Measurements from ENCODE around the gene KATNAL1.

Gene KATNAL1

DNA sequence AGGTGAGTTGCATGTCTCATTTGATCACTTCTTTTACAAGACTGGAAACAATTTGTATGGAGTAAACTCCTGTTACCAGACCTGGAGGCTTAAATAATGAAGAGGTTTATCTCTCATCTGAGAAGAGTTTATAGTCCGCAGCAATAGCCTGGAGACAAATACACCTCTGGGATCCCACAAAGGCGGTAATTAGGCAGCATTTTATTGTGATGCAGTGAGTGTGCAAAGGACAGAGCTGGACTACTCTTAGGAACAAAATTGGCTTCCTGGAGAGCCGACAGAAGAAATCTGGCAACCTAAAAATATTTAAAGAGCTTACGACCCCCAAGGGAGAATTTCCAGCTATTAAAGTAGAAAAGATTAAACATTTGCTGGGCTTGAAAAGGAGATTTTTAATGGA lies 11.8 kb upstream of the KATNAL1 start:
- ATAC-seq (no peak), DNase-seq (no peak)
- Mint-ChIP-seq H3K4me1 (peaks cover 7% of the 10 kb centered on the region), H3K36me3 (ENCODE audit: low read depth) (no peaks in the 10 kb centered on the region), H3K4me3 (no peak overlapping the region), H3K27me3 (no peaks in the 10 kb centered on the region), H3K27ac (no peak overlapping the region), H3K9me3 (no peaks in the 10 kb centered on the region)

DNA sequence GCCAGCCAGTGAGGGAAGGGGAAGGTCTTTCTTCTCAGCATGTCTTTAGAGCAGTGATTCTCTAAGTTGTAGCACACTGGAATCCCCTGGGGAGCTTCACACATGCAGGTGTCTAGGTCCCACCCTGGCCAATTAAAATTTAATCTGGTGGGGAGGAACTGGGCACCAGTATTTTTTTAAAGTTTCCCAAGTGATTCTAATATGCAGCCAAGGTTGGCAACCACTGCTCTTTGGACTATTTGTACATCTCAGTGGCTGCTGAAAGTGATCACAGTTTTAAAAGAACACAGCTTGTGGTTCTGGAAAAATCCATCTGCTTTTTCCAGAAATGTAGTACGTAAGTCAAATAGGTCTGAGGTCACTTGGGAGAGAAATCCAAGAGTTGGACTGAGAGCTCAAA lies 10.7 kb upstream of the KATNAL1 start:
- no peak overlapping the region for H3K4me3 Mint-ChIP-seq
- no peaks in the 10 kb centered on the region for H3K36me3 Mint-ChIP-seq (ENCODE audit: low read depth)
- H3K27me3 Mint-ChIP-seq, result no peaks in the 10 kb centered on the region
- H3K9me3 Mint-ChIP-seq, result no peaks in the 10 kb centered on the region
- DNase-seq (no peak), ATAC-seq (no peak)
- peaks cover 17% of the 10 kb centered on the region for H3K4me1 Mint-ChIP-seq
- H3K27ac Mint-ChIP-seq, result no peak overlapping the region

DNA sequence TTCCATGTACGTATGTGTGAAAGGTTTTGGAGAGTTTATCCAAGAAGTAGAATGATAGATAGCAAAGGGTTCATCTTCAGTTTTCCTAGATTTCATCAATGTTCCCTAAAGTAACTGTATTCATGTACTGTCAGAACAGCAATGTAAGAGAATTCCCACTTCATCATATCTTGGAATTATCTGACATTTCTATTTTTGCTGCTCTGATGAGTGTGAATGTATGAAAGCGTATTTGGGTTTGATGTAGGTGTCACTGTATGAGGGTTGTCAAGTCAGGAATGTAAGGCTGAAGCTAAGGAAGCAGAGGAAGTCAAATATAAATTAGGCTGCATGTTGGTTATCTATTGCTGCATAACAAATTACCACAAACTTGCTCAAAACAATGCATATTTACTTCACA lies 7.2 kb upstream of the KATNAL1 start:
- no peak overlapping the region for H3K4me3 Mint-ChIP-seq
- H3K36me3 Mint-ChIP-seq (ENCODE audit: low read depth), result no peaks in the 10 kb centered on the region
- no peaks in the 10 kb centered on the region for H3K27me3 Mint-ChIP-seq
- no peak for ATAC-seq
- DNase-seq, result no peak
- peaks cover 20% of the 10 kb centered on the region for H3K4me1 Mint-ChIP-seq
- no peak overlapping the region for H3K27ac Mint-ChIP-seq
- no peaks in the 10 kb centered on the region for H3K9me3 Mint-ChIP-seq

DNA sequence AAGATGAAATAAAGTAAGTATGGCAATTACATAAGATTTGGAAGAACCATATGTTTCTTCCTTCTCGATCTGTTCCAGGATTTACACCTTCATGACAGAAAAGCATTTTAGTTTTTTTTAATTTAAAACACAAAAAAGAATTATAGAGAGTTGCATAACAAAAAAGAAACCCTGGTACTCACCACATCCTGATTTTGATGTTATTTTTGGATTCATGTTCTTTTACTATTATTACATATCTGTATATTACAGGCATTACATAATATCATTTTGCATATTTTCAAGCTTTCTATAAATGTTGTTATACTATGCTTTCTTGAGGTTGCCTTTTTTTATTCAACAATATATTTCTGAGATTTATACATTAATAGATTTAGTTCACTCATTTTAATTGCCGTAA lies 6.7 kb upstream of the KATNAL1 start:
- no peak for ATAC-seq
- no peak for DNase-seq
- Mint-ChIP-seq H3K27ac (no peak overlapping the region), H3K27me3 (no peaks in the 10 kb centered on the region), H3K4me1 (peaks cover 22% of the 10 kb centered on the region), H3K4me3 (no peak overlapping the region), H3K36me3 (ENCODE audit: low read depth) (no peaks in the 10 kb centered on the region), H3K9me3 (no peaks in the 10 kb centered on the region)

DNA sequence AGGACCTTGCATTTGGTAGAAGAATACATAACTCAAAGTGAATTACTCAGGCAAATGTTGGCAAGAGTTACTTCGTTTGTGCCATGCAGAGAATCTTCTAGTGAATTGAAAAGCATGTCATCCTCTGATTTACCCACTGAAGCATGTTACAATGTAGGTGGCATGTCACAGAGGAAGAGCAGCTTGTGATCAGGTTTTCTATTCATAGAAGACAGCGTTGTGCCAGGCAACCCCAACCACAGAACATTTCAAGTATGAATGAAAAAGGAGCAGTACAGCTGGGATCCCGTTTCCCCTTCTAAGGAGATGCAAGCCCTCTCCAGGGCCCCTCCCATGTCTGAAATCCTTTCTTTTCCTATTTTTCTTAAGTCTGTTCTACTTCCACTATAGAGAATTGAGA lies 6.0 kb upstream of the KATNAL1 start:
- peaks cover 30% of the 10 kb centered on the region for H3K4me1 Mint-ChIP-seq
- peaks cover 2% of the 10 kb centered on the region for H3K36me3 Mint-ChIP-seq (ENCODE audit: low read depth)
- no peak overlapping the region for H3K4me3 Mint-ChIP-seq
- ATAC-seq (no peak), DNase-seq (no peak)
- H3K27me3 Mint-ChIP-seq, result no peaks in the 10 kb centered on the region
- H3K27ac Mint-ChIP-seq, result no peak overlapping the region
- no peaks in the 10 kb centered on the region for H3K9me3 Mint-ChIP-seq

DNA sequence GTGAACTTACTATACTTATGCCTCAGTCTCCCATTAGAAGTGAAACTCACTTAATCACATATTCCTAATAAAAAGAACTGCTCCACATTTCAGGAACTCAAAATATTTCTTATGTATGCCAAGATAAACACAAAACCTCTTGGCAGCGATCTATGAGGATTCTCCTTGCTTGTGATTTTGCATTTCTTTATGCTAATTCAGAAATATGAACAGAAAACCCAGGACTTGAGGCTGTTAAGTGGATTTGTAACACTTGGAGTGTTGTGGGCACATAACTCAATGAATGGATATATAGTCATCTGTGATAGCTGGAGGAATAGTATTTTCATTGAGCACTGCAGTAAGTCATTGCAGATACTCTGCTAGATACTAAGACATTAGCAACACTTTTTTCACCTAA lies 5.6 kb upstream of the KATNAL1 start:
- Mint-ChIP-seq H3K36me3 (ENCODE audit: low read depth) (peaks cover 2% of the 10 kb centered on the region), H3K27me3 (no peaks in the 10 kb centered on the region), H3K4me1 (peaks cover 32% of the 10 kb centered on the region), H3K4me3 (no peak overlapping the region), H3K9me3 (no peaks in the 10 kb centered on the region), H3K27ac (no peak overlapping the region)
- ATAC-seq (no peak), DNase-seq (no peak)

DNA sequence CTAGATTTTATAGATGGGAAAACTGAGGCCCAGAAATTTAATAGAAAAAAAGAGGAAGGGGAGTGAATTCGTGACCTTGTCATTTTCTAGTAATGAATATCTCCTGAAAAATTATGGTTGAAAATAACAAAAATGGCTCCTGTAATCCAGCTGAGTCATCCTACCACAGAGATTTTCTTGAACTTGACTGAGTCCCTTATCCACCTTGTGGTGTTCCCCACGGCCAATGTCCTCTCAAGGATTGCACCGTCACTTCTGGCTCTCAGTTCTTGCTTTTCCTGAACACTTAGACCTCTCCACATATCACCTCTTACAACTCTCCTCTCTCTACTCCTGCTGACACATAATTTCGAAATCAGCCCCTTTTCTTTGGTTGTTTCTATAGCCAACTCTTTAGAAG lies 1.2 kb upstream of the KATNAL1 start:
- no peak overlapping the region for H3K27ac Mint-ChIP-seq
- peaks cover 2% of the 10 kb centered on the region for H3K36me3 Mint-ChIP-seq (ENCODE audit: low read depth)
- no peaks in the 10 kb centered on the region for H3K9me3 Mint-ChIP-seq
- H3K4me1 Mint-ChIP-seq, result peaks cover 40% of the 10 kb centered on the region
- no peak for DNase-seq
- ATAC-seq, result no peak
- H3K27me3 Mint-ChIP-seq, result no peaks in the 10 kb centered on the region
- peak overlapping the region; percentile 83 for H3K4me3 Mint-ChIP-seq

DNA sequence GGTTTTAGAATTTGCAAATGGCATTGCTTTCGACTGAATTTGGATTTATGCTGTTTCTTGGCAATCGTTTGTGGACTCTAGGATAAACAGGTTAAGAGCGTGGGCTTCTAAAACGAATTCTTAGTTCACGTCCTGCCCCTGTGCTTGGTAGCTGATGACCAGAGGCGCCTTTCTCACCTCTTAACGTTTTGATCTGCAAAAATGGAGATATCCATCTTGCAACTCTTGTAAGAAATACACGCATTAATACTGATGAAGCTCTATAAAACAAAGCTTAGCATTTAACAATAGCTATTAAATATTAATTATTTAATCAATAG lies 580 bp upstream of the KATNAL1 start:
- no peaks in the 10 kb centered on the region for H3K27me3 Mint-ChIP-seq

DNA sequence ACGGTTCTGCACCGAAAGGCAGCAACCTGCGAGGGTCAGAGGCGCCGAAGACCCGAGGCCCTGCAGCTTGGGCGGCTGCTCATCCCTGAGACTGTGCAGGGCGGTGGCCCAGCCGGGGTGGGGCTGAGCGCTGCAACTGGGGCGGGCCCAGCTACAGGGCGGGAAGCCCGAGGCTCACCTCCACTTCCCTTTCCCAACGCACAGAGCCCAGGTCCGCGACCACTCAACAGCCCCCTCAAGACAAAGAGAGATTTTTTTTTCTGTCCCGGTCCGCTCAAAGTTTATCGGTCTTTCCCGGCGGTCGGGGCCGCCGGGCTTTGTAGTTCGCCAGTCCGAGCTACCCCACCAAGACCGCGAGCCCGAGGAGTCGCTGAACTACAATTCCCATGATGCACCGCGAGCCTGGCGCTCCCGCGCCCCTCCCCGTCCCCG lies 573 bp downstream of the KATNAL1 start:
- H3K4me1 Mint-ChIP-seq, result peaks cover 34% of the 10 kb centered on the region

More for the DNA sequence above, 580 bp upstream of the KATNAL1 start:
- Mint-ChIP-seq H3K36me3 (ENCODE audit: low read depth) (peaks cover 2% of the 10 kb centered on the region), H3K4me3 (peak overlapping the region; percentile 83), H3K27ac (no peak overlapping the region), H3K9me3 (no peaks in the 10 kb centered on the region), H3K4me1 (peaks cover 34% of the 10 kb centered on the region)
- no peak for ATAC-seq
- DNase-seq, result no peak

DNA sequence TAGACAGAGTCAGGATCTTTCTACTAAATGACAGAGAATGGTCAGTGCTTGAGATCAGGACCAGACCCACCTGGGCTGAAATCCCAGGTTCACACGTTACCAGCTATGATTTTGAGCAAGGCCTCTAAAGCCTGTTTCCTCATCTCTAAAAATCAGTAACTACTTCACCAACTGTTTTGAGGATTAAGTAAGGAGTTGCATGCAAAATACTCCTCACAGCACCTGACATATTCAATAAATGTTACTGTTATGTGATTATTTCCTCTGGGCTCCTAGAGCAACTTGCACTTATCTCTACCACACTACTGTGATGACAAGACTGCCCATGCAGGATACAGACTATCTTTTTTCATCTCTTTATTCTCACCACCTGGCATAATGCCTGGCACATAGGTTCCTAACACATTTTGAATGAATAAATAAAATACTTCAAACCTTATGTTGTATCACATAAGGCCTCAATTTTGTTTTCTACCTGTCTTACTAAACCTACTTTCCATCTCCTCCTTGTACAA lies 1.8 kb downstream of the KATNAL1 start:
- no peak for ATAC-seq

More for the DNA sequence above, 573 bp downstream of the KATNAL1 start:
- H3K27ac Mint-ChIP-seq, result peak overlapping the region; percentile 72
- no peaks in the 10 kb centered on the region for H3K9me3 Mint-ChIP-seq
- DNase-seq (peak; percentile 94), ATAC-seq (peak; percentile 92)
- peaks cover 2% of the 10 kb centered on the region for H3K36me3 Mint-ChIP-seq (ENCODE audit: low read depth)
- H3K27me3 Mint-ChIP-seq, result no peaks in the 10 kb centered on the region
- peak overlapping the region; percentile 83 for H3K4me3 Mint-ChIP-seq

DNA sequence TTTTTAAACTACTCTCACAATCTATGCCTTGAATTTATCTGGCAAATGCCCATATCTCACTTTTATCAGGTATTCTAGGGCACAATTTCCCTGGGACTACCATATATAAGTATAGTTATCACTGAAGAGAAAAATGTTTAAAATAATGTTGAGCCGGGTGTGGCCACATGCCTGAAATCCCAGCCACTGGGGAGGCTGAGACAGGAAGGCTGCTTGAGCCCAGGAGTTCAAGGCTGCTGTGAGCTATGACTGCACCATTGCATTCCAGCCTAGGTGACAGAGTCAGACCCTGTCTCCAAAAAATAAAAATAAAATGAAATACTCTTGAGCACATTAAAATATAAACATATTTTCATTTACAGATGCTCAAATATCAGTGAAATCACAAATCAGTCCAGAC lies 4.1 kb downstream of the KATNAL1 start:
- ATAC-seq (no peak), DNase-seq (no peak)
- Mint-ChIP-seq H3K4me3 (no peak overlapping the region), H3K9me3 (no peaks in the 10 kb centered on the region), H3K36me3 (ENCODE audit: low read depth) (no peaks in the 10 kb centered on the region), H3K27ac (no peak overlapping the region), H3K27me3 (no peaks in the 10 kb centered on the region), H3K4me1 (peaks cover 22% of the 10 kb centered on the region)

More for the DNA sequence above, 1.8 kb downstream of the KATNAL1 start:
- peaks cover 34% of the 10 kb centered on the region for H3K4me1 Mint-ChIP-seq
- peaks cover 2% of the 10 kb centered on the region for H3K36me3 Mint-ChIP-seq (ENCODE audit: low read depth)
- no peak for DNase-seq
- no peaks in the 10 kb centered on the region for H3K27me3 Mint-ChIP-seq
- peak overlapping the region; percentile 40 for H3K4me3 Mint-ChIP-seq
- H3K9me3 Mint-ChIP-seq, result no peaks in the 10 kb centered on the region
- no peak overlapping the region for H3K27ac Mint-ChIP-seq

DNA sequence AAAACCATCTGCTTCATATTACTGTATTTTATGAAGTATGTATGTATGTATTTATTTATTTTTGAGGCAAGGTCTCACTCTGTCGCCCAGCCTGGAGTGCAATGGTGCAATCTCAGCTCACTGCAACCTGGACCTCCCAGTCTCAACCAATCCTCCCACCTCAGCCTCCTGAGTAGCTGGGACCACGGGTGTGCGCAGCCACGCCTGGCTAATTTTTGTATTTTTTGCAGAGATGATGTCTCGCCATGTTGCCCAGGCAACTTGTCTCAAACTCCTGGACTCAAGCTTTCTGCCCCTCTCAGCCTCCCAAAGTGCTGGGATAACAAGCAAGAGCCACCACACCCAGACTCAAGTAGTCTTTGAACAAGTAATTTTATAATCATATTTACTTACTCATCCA lies 5.5 kb downstream of the KATNAL1 start:
- H3K27me3 Mint-ChIP-seq, result no peaks in the 10 kb centered on the region
- H3K4me3 Mint-ChIP-seq, result no peak overlapping the region
- H3K27ac Mint-ChIP-seq, result no peak overlapping the region
- peaks cover 18% of the 10 kb centered on the region for H3K4me1 Mint-ChIP-seq
- no peak for DNase-seq
- no peaks in the 10 kb centered on the region for H3K9me3 Mint-ChIP-seq
- ATAC-seq, result no peak
- no peaks in the 10 kb centered on the region for H3K36me3 Mint-ChIP-seq (ENCODE audit: low read depth)

DNA sequence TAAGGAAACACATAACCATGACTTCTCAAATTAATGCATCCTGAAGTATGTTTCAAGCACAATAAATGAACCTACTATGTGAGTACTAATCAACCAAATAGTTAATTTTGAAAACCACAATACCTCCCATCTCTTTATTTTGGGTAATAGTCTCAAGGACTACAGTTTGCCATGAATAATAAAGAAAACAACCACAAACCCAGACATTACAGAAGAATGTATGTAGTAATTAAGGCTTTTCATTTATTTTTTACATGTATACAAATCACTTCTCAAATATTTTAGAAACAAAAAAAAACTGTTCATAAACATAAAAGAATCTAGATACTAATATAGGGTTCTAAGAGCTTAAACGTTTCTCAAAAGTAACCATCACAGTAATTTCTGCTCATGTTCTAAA lies 6.8 kb downstream of the KATNAL1 start:
- Mint-ChIP-seq H3K4me1 (peaks cover 13% of the 10 kb centered on the region), H3K27me3 (no peaks in the 10 kb centered on the region), H3K36me3 (ENCODE audit: low read depth) (no peaks in the 10 kb centered on the region), H3K9me3 (no peaks in the 10 kb centered on the region), H3K27ac (no peak overlapping the region), H3K4me3 (no peak overlapping the region)
- ATAC-seq (no peak), DNase-seq (no peak)

DNA sequence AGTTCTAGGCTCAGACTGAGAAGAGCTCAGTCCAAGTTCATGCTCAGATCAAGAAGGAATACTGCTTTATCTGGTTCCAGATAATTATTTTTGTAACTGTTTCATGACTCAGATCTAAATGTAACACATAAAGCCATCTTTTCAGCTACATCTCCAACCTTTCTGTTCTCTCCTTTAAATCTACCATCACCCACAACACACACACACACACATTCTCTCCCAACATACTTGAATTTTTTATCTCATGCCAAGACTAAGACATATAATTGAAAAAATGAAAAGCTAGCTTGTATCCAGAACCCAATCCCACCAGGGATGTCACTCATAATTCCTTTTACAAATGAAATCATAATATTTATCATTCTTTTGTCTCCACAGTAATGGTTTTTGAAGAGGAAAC lies 7.6 kb downstream of the KATNAL1 start:
- Mint-ChIP-seq H3K4me3 (no peak overlapping the region), H3K27me3 (no peaks in the 10 kb centered on the region), H3K4me1 (peaks cover 9% of the 10 kb centered on the region), H3K9me3 (no peaks in the 10 kb centered on the region), H3K27ac (no peak overlapping the region), H3K36me3 (ENCODE audit: low read depth) (no peaks in the 10 kb centered on the region)
- DNase-seq (no peak), ATAC-seq (no peak)

DNA sequence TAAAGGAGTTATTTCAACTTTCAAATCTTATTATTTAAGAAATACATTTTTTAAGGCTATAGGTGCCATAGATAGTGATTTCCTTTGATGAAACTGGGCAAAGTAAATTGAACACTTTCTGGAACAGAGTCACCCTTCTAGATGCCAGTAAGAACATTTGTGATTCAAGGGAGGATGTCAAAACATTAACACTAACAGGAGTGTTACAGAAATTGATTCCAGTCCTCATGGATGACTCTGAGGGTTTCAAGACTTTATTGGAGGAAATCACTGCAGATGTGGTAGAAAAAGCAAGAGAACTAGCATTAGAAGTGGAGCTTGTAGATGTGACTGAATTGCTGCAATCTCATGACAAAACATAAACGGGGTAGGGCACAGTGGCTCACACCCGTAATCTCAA lies 12.2 kb downstream of the KATNAL1 start:
- Mint-ChIP-seq H3K27ac (no peak overlapping the region), H3K9me3 (no peaks in the 10 kb centered on the region), H3K4me3 (no peak overlapping the region), H3K4me1 (peaks cover 9% of the 10 kb centered on the region), H3K36me3 (ENCODE audit: low read depth) (no peaks in the 10 kb centered on the region), H3K27me3 (no peaks in the 10 kb centered on the region)
- no peak for DNase-seq
- no peak for ATAC-seq

DNA sequence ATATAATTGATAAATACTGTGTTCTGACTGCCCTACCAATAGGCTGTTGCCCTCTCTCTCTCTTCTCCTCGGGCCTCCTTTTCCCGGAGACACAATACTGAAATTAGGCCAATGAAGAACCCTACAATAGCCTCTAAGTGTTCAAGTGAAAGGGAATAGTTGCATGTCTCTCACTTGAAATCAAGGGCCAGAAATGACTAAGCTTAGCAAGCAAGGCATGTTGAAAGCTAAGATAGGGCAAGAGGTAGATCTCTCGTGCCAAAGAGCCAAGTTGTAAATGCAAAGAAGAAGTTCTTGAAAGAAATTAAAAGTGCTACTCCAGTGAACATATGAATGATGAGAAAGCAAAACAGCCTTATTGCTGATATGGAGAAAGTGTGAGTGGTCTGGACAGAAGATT lies 13.3 kb downstream of the KATNAL1 start:
- Mint-ChIP-seq H3K4me3 (no peak overlapping the region), H3K27ac (no peak overlapping the region), H3K27me3 (no peaks in the 10 kb centered on the region), H3K4me1 (peaks cover 9% of the 10 kb centered on the region), H3K36me3 (ENCODE audit: low read depth) (peaks cover 2% of the 10 kb centered on the region), H3K9me3 (no peaks in the 10 kb centered on the region)
- ATAC-seq (no peak), DNase-seq (no peak)
